SK-N-SH treated with all-trans-retinoic acid at 6 μM for 48 hours (cell line): ENCODE data around the gene MYO3A.

Source experiments
- ARNTL ChIP-seq: fragments of 450-650 bp; formaldehyde crosslinking; IDR thresholded peaks from 2 replicates; pipeline ENCODE4 v1.5.0; 2020; ENCODE audit warnings: low read depth, mild to moderate bottlenecking, moderate library complexity, borderline replicate concordance
- ESRRG ChIP-seq: fragments of 250-450 bp; sonication (Bioruptor Pico); IDR thresholded peaks from 2 replicates; pipeline ENCODE4 v1.6.1; 2021; ENCODE audit warnings: mild to moderate bottlenecking
- PATZ1 ChIP-seq: fragments of 250-450 bp; sonication (Bioruptor Pico); IDR thresholded peaks from 2 replicates; pipeline ENCODE4 v1.8.0; 2020; ENCODE audit warnings: mild to moderate bottlenecking, moderate library complexity, borderline replicate concordance
- PPARA ChIP-seq: fragments of 250-450 bp; sonication (Bioruptor Pico); IDR thresholded peaks from 2 replicates; pipeline ENCODE4 v1.5.0; 2020; ENCODE audit warnings: mild to moderate bottlenecking, borderline replicate concordance
- SNAI2 ChIP-seq: fragments of 250-450 bp; sonication (Bioruptor Pico); IDR thresholded peaks from 2 replicates; pipeline ENCODE4 v1.5.0; 2020; ENCODE audit warnings: mild to moderate bottlenecking, moderate library complexity
- ZFP30 ChIP-seq: fragments of 450-650 bp; formaldehyde crosslinking; IDR thresholded peaks from 2 replicates; pipeline ENCODE4 v1.5.0; 2022; ENCODE audit warnings: mild to moderate bottlenecking, moderate library complexity
- ZNF70 ChIP-seq: fragments of 450-650 bp; formaldehyde crosslinking; IDR thresholded peaks from 2 replicates; pipeline ENCODE4 v1.5.0; 2020; ENCODE audit warnings: mild to moderate bottlenecking, moderate library complexity
- ZNF8 ChIP-seq: fragments of 450-650 bp; formaldehyde crosslinking; IDR thresholded peaks from 2 replicates; pipeline ENCODE4 v1.5.0; 2020; ENCODE audit warnings: mild to moderate bottlenecking, moderate library complexity

DNA sequence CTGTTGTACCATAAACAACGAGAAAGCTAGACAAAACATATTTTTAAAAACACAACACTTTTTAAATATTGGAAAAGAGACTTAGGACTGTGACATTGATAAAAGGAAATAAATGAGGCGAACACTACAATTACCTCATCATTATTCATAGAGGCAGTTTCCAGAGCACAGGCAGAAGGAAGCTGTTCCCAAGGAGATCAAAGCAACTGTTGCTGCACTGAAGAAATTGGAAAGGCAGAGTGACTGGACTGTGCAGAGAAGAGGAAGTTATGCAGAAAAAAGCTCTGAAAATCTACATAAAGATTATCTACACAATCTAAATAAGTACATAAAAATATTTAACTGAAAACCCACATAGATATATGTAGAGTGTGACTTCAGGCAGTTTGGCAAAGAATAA lies 32.8 kb downstream of the MYO3A start:
- TF ChIP-seq ZFP30 = no peak
- no peak for TF ChIP-seq PATZ1 (CRISPR knock-in tag)
- TF ChIP-seq ARNTL (CRISPR knock-in tag) = no peak
- TF ChIP-seq SNAI2 = no peak
- TF ChIP-seq PPARA (CRISPR knock-in tag) = no peak
- TF ChIP-seq ZNF8 (CRISPR knock-in tag) = no peak
- no peak for TF ChIP-seq ZNF70 (CRISPR knock-in tag)
- no peak for TF ChIP-seq ESRRG
